HEK293 (cell line): Measurements from ENCODE around the gene SLC2A4.
"Not testable (repeated sequence)": the region's sequence is repeated elsewhere in the genome, so short reads cannot be mapped to it uniquely, and the experiment has no call there.

Experiments used
- CTCF ChIA-PET: fragments of 350-600 bp; formaldehyde crosslinking; extraction: SDS; loops from one replicate; lab custom pipeline; 2021; ENCODE audit warnings: antibody characterized with exemption; lab: Yijun Ruan, JAX
- POLR2A ChIA-PET: fragments of 300-600 bp; formaldehyde crosslinking; extraction: SDS; loops from one replicate; lab custom pipeline; 2020; ENCODE audit warnings: antibody characterized with exemption, inconsistent platforms; lab: Yijun Ruan, JAX
- H3K27ac ChIP-seq: fragments of 200-500 bp; sonication (Bioruptor generic); 2 replicates; pipeline ENCODE4 v1.5.1; 2014; ENCODE audit warnings: low read depth, low read length, control low read depth, inconsistent platforms; ENCODE audit errors: extremely low read depth
- H3K36me3 ChIP-seq, 2 experiments: fragments of 200-500 bp in 1 of 2; sonication (Bioruptor generic) in 1 of 2; 1 replicate in 1 of 2; 2 replicates in 1 of 2; pipeline ENCODE4 v1.5.1; 2014 to 2017; ENCODE audit warnings: inconsistent platforms in 2 of 2, low read length in 2 of 2; ENCODE audit not compliant: control insufficient read depth in 2 of 2, insufficient read depth in 1 of 2
- H3K4me1 ChIP-seq: fragments of 200-500 bp; sonication (Bioruptor generic); 2 replicates; pipeline ENCODE4 v1.5.1; 2014; ENCODE audit warnings: mild to moderate bottlenecking, low read length, inconsistent platforms; ENCODE audit not compliant: control insufficient read depth, insufficient read depth
- H3K4me3 ChIP-seq: 2 replicates; pipeline ENCODE4 v1.5.1; 2011; ENCODE audit warnings: low read depth, mild to moderate bottlenecking, control low read depth, low read length, moderate library complexity
- H3K9me3 ChIP-seq: fragments of 200-500 bp; sonication (Bioruptor generic); 2 replicates; pipeline ENCODE4 v1.5.1; 2014; ENCODE audit warnings: low read depth, low read length, inconsistent platforms; ENCODE audit not compliant: control insufficient read depth, insufficient read depth
- GLIS2 ChIP-seq: fragments of 450-650 bp; formaldehyde crosslinking; IDR thresholded peaks from 2 replicates; pipeline ENCODE4 v1.5.1; 2016; ENCODE audit warnings: missing biosample characterization, missing genetic modification characterization
- HOXA7 ChIP-seq: sonication (generic); formaldehyde crosslinking; IDR thresholded peaks from 2 replicates; pipeline ENCODE4 v1.8.1; 2022; ENCODE audit warnings: missing genetic modification reagents, borderline replicate concordance
- MEIS1 ChIP-seq: sonication (generic); formaldehyde crosslinking; IDR thresholded peaks from 2 replicates; pipeline ENCODE4 v1.8.1; 2022; ENCODE audit warnings: missing genetic modification reagents, mild to moderate bottlenecking, borderline replicate concordance
- MYNN ChIP-seq: fragments of 450-650 bp; formaldehyde crosslinking; IDR thresholded peaks from 2 replicates; pipeline ENCODE4 v1.5.1; 2016; ENCODE audit warnings: missing biosample characterization, missing genetic modification characterization, borderline replicate concordance
- REST ChIP-seq: fragments of 450-650 bp; formaldehyde crosslinking; IDR thresholded peaks from 2 replicates; pipeline ENCODE4 v1.5.1; 2016; ENCODE audit warnings: missing biosample characterization, missing genetic modification characterization
- TSHZ1 ChIP-seq: fragments of 450-650 bp; formaldehyde crosslinking; IDR thresholded peaks from 2 replicates; pipeline ENCODE4 v1.5.1; 2016; ENCODE audit warnings: missing biosample characterization, missing genetic modification characterization, borderline replicate concordance
- ZBTB26 ChIP-seq: fragments of 450-650 bp; formaldehyde crosslinking; optimal IDR thresholded peaks from 2 replicates; pipeline ENCODE3; 2016; ENCODE audit warnings: missing biosample characterization, mild to moderate bottlenecking, missing genetic modification characterization
- ZNF16 ChIP-seq: fragments of 450-650 bp; formaldehyde crosslinking; IDR thresholded peaks from 2 replicates; pipeline ENCODE4 v1.5.1; 2016; ENCODE audit warnings: low read depth, missing biosample characterization, missing genetic modification characterization
- ZNF266 ChIP-seq: fragments of 450-650 bp; formaldehyde crosslinking; IDR thresholded peaks from 2 replicates; pipeline ENCODE4 v1.5.1; 2016; ENCODE audit warnings: missing biosample characterization, missing genetic modification characterization, low read depth
- ZNF311 ChIP-seq: fragments of 450-650 bp; formaldehyde crosslinking; IDR thresholded peaks from 2 replicates; pipeline ENCODE4 v1.5.1; 2017; ENCODE audit warnings: missing biosample characterization, missing genetic modification characterization, borderline replicate concordance
- ZNF548 ChIP-seq: fragments of 450-650 bp; formaldehyde crosslinking; IDR thresholded peaks from 2 replicates; pipeline ENCODE4 v1.5.1; 2016; ENCODE audit warnings: missing biosample characterization, missing genetic modification characterization
- ZNF596 ChIP-seq: fragments of 450-650 bp; IDR thresholded peaks from 2 replicates; pipeline ENCODE4 v1.5.0; 2018; ENCODE audit warnings: missing biosample characterization, mild to moderate bottlenecking, missing genetic modification characterization, moderate library complexity
- ZNF654 ChIP-seq: fragments of 450-650 bp; formaldehyde crosslinking; IDR thresholded peaks from 2 replicates; pipeline ENCODE4 v1.5.1; 2016; ENCODE audit warnings: low read depth, missing biosample characterization, missing genetic modification characterization
- ZSCAN23 ChIP-seq: fragments of 450-650 bp; formaldehyde crosslinking; IDR thresholded peaks from 2 replicates; pipeline ENCODE4 v1.5.1; 2016; ENCODE audit warnings: missing biosample characterization, missing genetic modification characterization
- ZSCAN30 ChIP-seq: fragments of 450-650 bp; IDR thresholded peaks from 2 replicates; pipeline ENCODE4 v1.5.1; 2018; ENCODE audit warnings: missing biosample characterization, mild to moderate bottlenecking, missing genetic modification characterization, moderate library complexity

The SLC2A4 gene

GRCh38 chr17:7243453-7243729 lies 38.1 kb upstream of the SLC2A4 start:
- POLR2A ChIA-PET = interaction anchor here (0.6 to 14.2 kb wide), 13 partner anchors 8 to 443 kb away, joined by 3 to 284 read pairs (median 7); partner anchors contain the start of genes ACADVL, CTDNEP1, DLG4 and DVL2
- peak overlapping the region; percentile 82 for H3K4me3 ChIP-seq
- H3K9me3 ChIP-seq = no peaks in the 10 kb centered on the region
- no peak for TF ChIP-seq ZNF654
- H3K36me3 ChIP-seq = peaks cover 27 to 53% of the 10 kb centered on the region in 2 experiments
- CTCF ChIA-PET = interaction anchor here (1.3 to 5.2 kb wide), 3 partner anchors 11 to 53 kb away, joined by 3 to 33 read pairs (median 14); partner anchors contain the start of genes ACADVL and DLG4
- H3K4me1 ChIP-seq = peaks cover 6% of the 10 kb centered on the region
- peak overlapping the region; percentile 91 for H3K27ac ChIP-seq

- CTCF ChIA-PET = interaction anchor here (3.1 to 5.2 kb wide), 2 partner anchors 24 to 52 kb away, joined by 14 to 33 read pairs; partner anchors contain the start of genes ACADVL and DLG4
- H3K9me3 ChIP-seq, POLR2A ChIA-PET, H3K4me1 ChIP-seq, H3K4me3 ChIP-seq, H3K27ac ChIP-seq: not testable (repeated sequence)
- H3K36me3 ChIP-seq = peaks cover 27 to 55% of the 10 kb centered on the region in 2 experiments
Observed at GRCh38 chr17:7243838-7244237, 37.7 kb upstream of the SLC2A4 start.

GRCh38 chr17:7246779-7247178 lies 34.7 kb upstream of the SLC2A4 start:
- ChIA-PET CTCF (interaction anchor here (0.6 kb wide), 1 partner anchor 314 kb away, joined by 3 read pairs; no protein-coding TSS in a partner anchor), POLR2A (no interaction called here)
- Histone ChIP-seq H3K9me3 (no peaks in the 10 kb centered on the region), H3K4me3 (no peak overlapping the region), H3K36me3 (peaks cover 27 to 46% of the 10 kb centered on the region in 2 experiments), H3K27ac (no peak overlapping the region), H3K4me1 (peaks cover 14% of the 10 kb centered on the region)
- TF ChIP-seq ZNF266 (tag by site-specific recombination) (no peak), ZSCAN23 (tag by site-specific recombination) (no peak), REST (tag by site-specific recombination) (no peak), HOXA7 (CRISPR knock-in tag) (no peak), ZNF311 (tag by site-specific recombination) (no peak), MYNN (tag by site-specific recombination) (no peak), ZNF548 (tag by site-specific recombination) (no peak), ZNF596 (tag by site-specific recombination) (no peak), ZSCAN30 (tag by site-specific recombination) (no peak), ZNF654 (no peak), GLIS2 (tag by site-specific recombination) (no peak), MEIS1 (CRISPR knock-in tag) (no peak), ZNF16 (tag by site-specific recombination) (no peak), ZBTB26 (tag by site-specific recombination) (no peak), TSHZ1 (no peak)
